ENCODE data around the gene MORC3. TPM values are rescaled to one million over a fixed set of nuclear protein-coding genes. Genes with fewer than 3 reads are reported as not detected.

Gene MORC3
- total and polyA plus RNA-seq, 2 of the 4 experiments (the other 2 are of a cell fraction) = 14.0 to 23.5 TPM

GRCh38 chr21:36369064-36369685 is 49.2 kb downstream of the MORC3 start:
- POLR2A ChIA-PET (ENCODE audit: unreplicated experiment) = no interaction called here
- H3K4me2 ChIP-seq (ENCODE audit: low read depth, low read length) = no peak overlapping the region
- peaks cover 24 to 26% of the 10 kb centered on the region in 2 experiments; a peak in 3 of 4 replicates for H3K79me1 ChIP-seq (ENCODE audit: low read depth in 1 of 2, low read length in 2 of 2)
- dilution Hi-C loops (cut with HindIII; ENCODE audit: low sequenced_read_pairs, unreplicated experiment) = no loop called here
- H3K56ac ChIP-seq (ENCODE audit: extremely low read depth, insufficient read depth, low read length) = no peak overlapping the region
- H4K20me1 ChIP-seq (ENCODE audit: insufficient read depth, low read length) = no peaks in the 10 kb centered on the region; the same call in 1 of the 2 replicates
- TSS peak; percentile 96 for BruUV-seq (replicated peaks)
- H3K27ac ChIP-seq (ENCODE audit: insufficient read depth, low read length) = no peak overlapping the region
- H2BK120ac ChIP-seq (ENCODE audit: low read depth, low read length) = no peak overlapping the region
- H3K9me3 ChIP-seq (ENCODE audit: control insufficient read depth, insufficient read depth, low read length) = no peaks in the 10 kb centered on the region
- H3K4me1 ChIP-seq (ENCODE audit: control insufficient read depth, insufficient read depth, low read length) = no peaks in the 10 kb centered on the region
- no peak overlapping the region for H2BK15ac ChIP-seq (ENCODE audit: low read depth, low read length)
- ATAC-seq (ENCODE audit: low read depth) (no peak), DNase-seq (no peak)
- H2BK20ac ChIP-seq (ENCODE audit: low read depth, low read length) = no peak overlapping the region
- WGBS, 2 experiments (ENCODE audit: extremely low coverage in 2 of 2, insufficient read length in 1 of 2) = 100% methylated on average over 3 of the region's 7 CpGs; no CpG with 5 or more reads in 1 of the 2 experiments
- no peak overlapping the region for H2AK5ac ChIP-seq (ENCODE audit: low read depth, low read length)
- no peak overlapping the region for H4K91ac ChIP-seq (ENCODE audit: insufficient read depth, low read depth, low read length)
- no peak overlapping the region for H3K9ac ChIP-seq (ENCODE audit: low read depth, low read length)
- CTCF ChIA-PET = no interaction called here
- no peak overlapping the region for H3K4ac ChIP-seq (ENCODE audit: low read depth, low read length)
- H3K9me1 ChIP-seq (ENCODE audit: insufficient read depth, low read length) = 0 out of 2 replicates have a peak, but pooled peaks cover 7% of the 10 kb centered on the region
- H4K5ac ChIP-seq (ENCODE audit: low read depth, low read length) = no peak overlapping the region
- H3K4me3 ChIP-seq (ENCODE audit: insufficient read depth, low read depth, low read length) = no peak overlapping the region
- no peak overlapping the region for H3K18ac ChIP-seq (ENCODE audit: low read depth, low read length)
- H3K14ac ChIP-seq (replicated peaks; ENCODE audit: low read depth, low read length) = no peak overlapping the region
- no peaks in the 10 kb centered on the region for H3K27me3 ChIP-seq (ENCODE audit: control insufficient read depth, insufficient read depth, low read length)
- H4K8ac ChIP-seq (ENCODE audit: low read depth in 2 of 2, low read length in 2 of 2) = no peak overlapping the region
- H2BK5ac ChIP-seq (ENCODE audit: low read depth, low read length, poor library complexity, severe bottlenecking) = no peak overlapping the region
- no peak overlapping the region for H2AK9ac ChIP-seq (replicated peaks; ENCODE audit: low read depth, low read length, poor library complexity)
- no peak overlapping the region for H3K23ac ChIP-seq (ENCODE audit: low read depth, low read length)
- H2AFZ ChIP-seq (replicated peaks; ENCODE audit: low read length, poor library complexity) = no peak overlapping the region
- peaks cover 51% of the 10 kb centered on the region for H3K36me3 ChIP-seq (ENCODE audit: control insufficient read depth, insufficient read depth, low read length)
- TF ChIP-seq NFE2L2 (IDR thresholded peaks at IDR 0.05; ENCODE audit: low read depth, low read length) (no peak), MAZ (IDR thresholded peaks at IDR 0.05; ENCODE audit: borderline replicate concordance, low read depth, low read length) (no peak), POLR2A (IDR thresholded peaks at IDR 0.05; ENCODE audit: low read depth, low read length) (no peak), CHD1 (IDR thresholded peaks at IDR 0.05; ENCODE audit: low read depth, low read length) (no peak), CEBPB (IDR thresholded peaks at IDR 0.05; ENCODE audit: low read depth, low read length) (no peak), BHLHE40 (IDR thresholded peaks at IDR 0.05; ENCODE audit: low read depth, low read length) (no peak), MXI1 (IDR thresholded peaks at IDR 0.05; ENCODE audit: borderline replicate concordance, low read depth, low read length) (no peak), RAD21 (IDR thresholded peaks at IDR 0.05; ENCODE audit: low read length) (no peak), ELK1 (IDR thresholded peaks at IDR 0.05; ENCODE audit: borderline replicate concordance, low read depth, low read length) (no peak), MAFK (IDR thresholded peaks at IDR 0.05; ENCODE audit: low read depth, low read length) (no peak), RFX5 (IDR thresholded peaks at IDR 0.05; ENCODE audit: low read depth, low read length) (no peak), FOS (IDR thresholded peaks at IDR 0.05; ENCODE audit: low read depth, low read length) (no peak), RCOR1 (IDR thresholded peaks at IDR 0.05; ENCODE audit: insufficient replicate concordance, low read length) (no peak)
- TF ChIP-seq, protein P1, sequence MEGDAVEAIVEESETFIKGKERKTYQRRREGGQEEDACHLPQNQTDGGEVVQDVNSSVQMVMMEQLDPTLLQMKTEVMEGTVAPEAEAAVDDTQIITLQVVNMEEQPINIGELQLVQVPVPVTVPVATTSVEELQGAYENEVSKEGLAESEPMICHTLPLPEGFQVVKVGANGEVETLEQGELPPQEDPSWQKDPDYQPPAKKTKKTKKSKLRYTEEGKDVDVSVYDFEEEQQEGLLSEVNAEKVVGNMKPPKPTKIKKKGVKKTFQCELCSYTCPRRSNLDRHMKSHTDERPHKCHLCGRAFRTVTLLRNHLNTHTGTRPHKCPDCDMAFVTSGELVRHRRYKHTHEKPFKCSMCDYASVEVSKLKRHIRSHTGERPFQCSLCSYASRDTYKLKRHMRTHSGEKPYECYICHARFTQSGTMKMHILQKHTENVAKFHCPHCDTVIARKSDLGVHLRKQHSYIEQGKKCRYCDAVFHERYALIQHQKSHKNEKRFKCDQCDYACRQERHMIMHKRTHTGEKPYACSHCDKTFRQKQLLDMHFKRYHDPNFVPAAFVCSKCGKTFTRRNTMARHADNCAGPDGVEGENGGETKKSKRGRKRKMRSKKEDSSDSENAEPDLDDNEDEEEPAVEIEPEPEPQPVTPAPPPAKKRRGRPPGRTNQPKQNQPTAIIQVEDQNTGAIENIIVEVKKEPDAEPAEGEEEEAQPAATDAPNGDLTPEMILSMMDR (conservative IDR thresholded peaks at IDR 0.05; ENCODE audit: low read depth, low read length) = no peak
- TF ChIP-seq, protein P2, sequence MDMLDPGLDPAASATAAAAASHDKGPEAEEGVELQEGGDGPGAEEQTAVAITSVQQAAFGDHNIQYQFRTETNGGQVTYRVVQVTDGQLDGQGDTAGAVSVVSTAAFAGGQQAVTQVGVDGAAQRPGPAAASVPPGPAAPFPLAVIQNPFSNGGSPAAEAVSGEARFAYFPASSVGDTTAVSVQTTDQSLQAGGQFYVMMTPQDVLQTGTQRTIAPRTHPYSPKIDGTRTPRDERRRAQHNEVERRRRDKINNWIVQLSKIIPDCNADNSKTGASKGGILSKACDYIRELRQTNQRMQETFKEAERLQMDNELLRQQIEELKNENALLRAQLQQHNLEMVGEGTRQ (IDR thresholded peaks at IDR 0.05; ENCODE audit: low read depth, low read length) = no peak
- in situ Hi-C loops (cut with MboI; ENCODE audit: low sequenced_read_pairs) = no loop called here
- intact Hi-C loops (cut with micrococcal nuclease) = no loop called here

Measured in IMR-90 (cell line).